GM21723 (cell line): ENCODE results near the gene CAPN1.
"Not testable (repeated sequence)": the region's sequence is repeated elsewhere in the genome, so short reads cannot be mapped to it uniquely, and the experiment has no call there.

ENCODE experiments used
- ATAC-seq: cut with Tn5 transposase; IDR thresholded peaks from one replicate; pipeline ENCODE4 v1.9.1; 2021; ENCODE audit warnings: mild to moderate bottlenecking, moderate library complexity; ENCODE audit not compliant: unreplicated experiment

The CAPN1 gene

GRCh38 chr11:65159012-65159411 is 22.7 kb upstream of the CAPN1 start:
- peak; percentile 90 for ATAC-seq

DNA sequence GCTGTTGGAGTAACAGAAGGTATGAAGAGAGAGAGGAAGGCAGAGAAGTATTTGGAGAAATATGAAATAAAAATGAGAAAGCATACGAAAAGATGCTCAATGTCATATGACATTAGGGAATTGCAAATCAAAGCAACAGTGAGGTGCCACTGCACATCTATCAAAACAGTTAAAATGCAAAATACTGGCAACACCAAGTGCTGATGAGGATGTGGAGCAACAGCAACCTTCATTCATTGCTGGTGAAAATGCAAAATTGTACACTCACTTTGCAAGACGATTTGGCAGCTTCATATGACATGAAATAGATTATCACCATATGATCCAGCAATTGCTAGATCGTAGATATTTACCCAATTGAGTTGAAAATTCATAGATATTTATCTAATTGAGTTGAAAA is 21.1 kb upstream of the CAPN1 start:
- ATAC-seq = no peak

GRCh38 chr11:65163684-65164083 is 18.0 kb upstream of the CAPN1 start:
- ATAC-seq = no peak

- ATAC-seq = no peak
Observed at GRCh38 chr11:65165410-65166317, 16.1 kb upstream of the CAPN1 start.

GRCh38 chr11:65166893-65167292 is 14.8 kb upstream of the CAPN1 start:
- no peak for ATAC-seq

DNA sequence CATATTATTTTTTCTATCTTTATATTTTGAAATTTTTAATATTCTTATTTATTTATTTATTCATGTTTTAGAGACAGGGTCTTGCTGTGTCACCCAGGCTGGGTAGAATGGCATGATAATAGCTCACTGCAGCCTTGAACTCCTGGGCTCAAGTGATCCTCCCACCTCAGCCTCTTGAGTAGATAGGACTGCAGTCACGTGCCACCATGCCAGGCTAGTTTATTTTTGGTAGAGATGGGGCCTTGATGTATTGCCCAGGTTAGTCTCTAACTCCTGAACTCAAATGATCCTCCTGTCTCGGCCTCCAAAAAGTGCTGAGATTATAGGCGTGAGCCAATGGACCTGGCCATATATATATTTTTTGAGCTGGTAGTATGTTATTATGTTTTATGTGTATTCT is 14.1 kb upstream of the CAPN1 start:
- no peak for ATAC-seq

DNA sequence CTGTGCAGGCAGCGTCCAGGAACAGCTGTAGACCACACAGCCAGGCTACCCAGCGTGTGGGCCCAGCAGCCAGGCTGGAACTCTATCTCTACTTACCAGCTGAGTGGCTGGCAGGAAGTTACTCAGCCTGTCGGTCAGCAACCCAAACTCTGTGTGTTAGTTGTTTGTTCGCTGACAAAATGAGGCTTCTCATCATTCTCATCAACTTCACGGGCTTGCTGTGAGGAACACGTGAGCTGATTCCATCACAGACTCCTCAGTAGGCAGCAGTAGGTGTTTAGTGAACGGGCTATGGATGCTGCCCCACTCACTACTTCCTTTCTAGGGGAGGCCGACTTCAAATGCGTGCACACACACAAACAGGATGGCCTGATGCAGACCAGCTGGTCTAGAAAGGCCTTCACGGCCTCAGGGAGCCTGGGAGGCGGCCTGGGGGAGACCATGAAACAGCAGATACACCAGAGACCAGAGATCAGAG is 12.5 kb upstream of the CAPN1 start:
- ATAC-seq = no peak

GRCh38 chr11:65170058-65170534 is 11.6 kb upstream of the CAPN1 start, which contains the start of gene SPDYC:
TSS of gene SPDYC (plus strand) at chr11:65170233. CDS start at chr11:65171358, 1,125 bp downstream.
- no peak for ATAC-seq

DNA sequence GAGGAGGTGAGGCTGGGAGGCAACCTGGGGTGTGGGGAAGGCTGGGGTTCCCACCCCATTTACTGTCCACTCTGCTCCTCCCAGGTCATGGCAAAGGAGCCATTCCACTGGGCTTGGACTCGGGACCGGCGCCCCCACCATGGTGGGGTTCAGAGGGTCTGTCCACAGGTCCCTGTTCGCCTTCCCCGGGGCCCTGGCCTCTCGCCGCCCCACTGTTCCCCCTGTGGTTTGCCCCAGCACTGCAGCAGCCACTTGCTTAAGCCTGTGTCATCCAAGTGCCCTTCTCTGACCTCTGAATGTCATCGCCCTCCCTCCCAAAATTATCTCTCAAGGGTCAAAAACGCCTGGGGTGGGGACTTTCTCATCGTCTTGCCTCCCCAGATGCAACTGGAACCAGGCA is 9.1 kb upstream of the CAPN1 start:
- ATAC-seq = no peak

DNA sequence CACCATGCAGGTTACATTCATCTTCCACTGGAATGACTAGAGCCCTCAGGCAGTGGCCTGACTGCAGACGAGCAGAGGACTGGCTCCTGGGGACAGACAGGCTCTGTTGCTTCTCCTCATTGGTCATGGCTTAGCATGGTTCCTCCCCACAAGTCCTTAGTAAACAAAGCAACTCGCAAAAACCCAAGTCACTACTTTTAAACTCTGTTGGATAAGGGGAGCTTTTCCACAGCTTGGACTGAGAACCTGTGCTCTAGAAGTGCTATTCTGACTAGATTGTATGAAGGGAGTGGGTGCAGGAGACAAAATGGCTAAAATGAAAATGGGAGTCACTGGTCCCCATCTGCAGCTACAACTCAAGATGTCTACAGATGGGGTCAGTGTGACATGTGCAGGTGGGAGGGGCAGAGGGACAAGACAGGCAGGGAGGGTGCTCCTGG is 7.1 kb upstream of the CAPN1 start:
- ATAC-seq = not testable (repeated sequence)

- no peak for ATAC-seq
Observed at GRCh38 chr11:65180877-65181568, 705 bp upstream of the CAPN1 start.

GRCh38 chr11:65182258-65183170 is 786 bp downstream of the CAPN1 start:
- no peak for ATAC-seq

GRCh38 chr11:65183201-65183891 is 1.6 kb downstream of the CAPN1 start:
- ATAC-seq = no peak

DNA sequence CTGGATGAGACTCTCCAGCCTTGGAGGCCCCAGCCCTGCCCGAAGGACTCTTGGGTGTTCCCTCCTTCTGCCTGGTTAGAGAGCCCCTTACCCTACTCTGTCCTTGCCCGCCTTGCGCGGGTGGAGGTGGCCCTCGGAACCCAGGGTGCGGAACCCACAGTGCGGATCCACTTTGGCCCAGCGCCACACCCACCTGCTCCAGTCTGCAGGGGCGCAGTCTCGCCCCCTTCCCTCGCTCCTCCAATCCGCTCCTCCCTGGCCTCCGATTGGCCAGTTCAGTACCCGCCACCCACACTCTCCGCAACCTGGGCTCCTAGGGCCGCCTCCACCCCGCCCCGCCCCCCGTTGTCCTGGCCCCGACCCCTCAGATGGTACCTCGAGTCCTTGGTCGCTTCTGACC is 2.4 kb downstream of the CAPN1 start:
- ATAC-seq = no peak

DNA sequence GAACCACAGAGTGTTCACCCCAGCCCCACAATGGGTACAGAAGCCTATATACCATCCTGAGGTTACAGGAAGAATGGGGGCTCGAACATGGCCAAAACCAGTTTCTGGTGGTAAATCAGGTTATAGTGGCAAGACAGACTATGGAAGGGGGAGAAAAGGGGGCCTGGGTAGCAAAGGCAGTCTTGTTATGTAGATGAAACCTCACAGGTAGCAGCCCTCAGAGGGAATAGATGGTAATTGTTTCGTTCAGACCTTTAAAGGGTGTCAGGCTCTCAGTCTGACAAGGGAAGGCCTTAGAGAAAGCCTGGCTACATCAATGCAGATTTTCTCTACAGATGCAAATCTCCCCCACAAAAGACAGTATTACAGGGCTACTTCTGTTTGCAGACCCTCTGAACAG is 3.4 kb downstream of the CAPN1 start:
- no peak for ATAC-seq

DNA sequence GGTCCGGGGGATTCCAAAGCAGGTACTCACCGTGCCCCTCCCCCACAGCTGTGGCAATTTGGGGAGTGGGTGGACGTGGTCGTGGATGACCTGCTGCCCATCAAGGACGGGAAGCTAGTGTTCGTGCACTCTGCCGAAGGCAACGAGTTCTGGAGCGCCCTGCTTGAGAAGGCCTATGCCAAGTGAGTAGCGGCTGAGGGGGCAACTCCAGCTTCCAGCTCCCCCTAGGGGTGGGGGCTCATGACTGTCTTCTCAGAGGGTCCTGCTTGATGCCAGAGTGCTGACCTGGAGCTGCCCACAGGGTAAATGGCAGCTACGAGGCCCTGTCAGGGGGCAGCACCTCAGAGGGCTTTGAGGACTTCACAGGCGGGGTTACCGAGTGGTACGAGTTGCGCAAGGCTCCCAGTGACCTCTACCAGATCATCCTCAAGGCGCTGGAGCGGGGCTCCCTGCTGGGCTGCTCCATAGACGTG is 4.2 kb downstream of the CAPN1 start:
- no peak for ATAC-seq

GRCh38 chr11:65186701-65187100 is 5.0 kb downstream of the CAPN1 start:
- ATAC-seq = no peak

GRCh38 chr11:65187146-65187675 is 5.5 kb downstream of the CAPN1 start:
- no peak for ATAC-seq

DNA sequence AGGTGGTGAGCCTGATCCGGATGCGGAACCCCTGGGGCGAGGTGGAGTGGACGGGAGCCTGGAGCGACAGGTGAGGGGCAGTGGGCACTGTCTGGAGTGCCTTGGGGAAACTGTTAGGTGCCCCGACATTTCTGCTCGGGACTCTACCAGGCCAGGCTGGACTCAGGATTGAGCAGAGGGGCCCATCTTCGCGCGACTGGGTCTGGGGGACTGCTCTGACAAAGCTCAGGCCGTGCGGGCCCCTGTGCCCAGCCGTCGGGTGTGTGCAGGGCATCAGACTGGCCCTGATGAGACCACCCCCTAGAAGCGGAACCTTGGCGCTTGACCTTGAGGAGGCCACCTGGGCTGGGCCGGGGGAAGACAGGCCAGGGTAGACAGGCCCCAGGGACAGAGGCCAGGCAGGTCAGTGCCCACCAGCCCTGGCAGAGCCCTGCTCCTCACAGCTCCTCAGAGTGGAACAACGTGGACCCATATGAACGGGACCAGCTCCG is 6.3 kb downstream of the CAPN1 start:
- ATAC-seq = no peak

GRCh38 chr11:65188486-65188885 is 6.8 kb downstream of the CAPN1 start:
- no peak for ATAC-seq
